Activated CD8-positive, alpha-beta memory T cell treated with anti-CD3 and anti-CD28 coated beads for 1 hour (primary cell): Measurements from ENCODE around the gene KIZ.
"Not testable (repeated sequence)": the region's sequence is repeated elsewhere in the genome, so short reads cannot be mapped to it uniquely, and the experiment has no call there.

ENCODE experiments used
- DNase-seq, 2 donors: peaks; one replicate each; pipeline ENCODE4 v3.0.0-alpha.2; 2020; ENCODE audit warnings: low read depth in 1 of 2; ENCODE audit errors: extremely low read depth in 1 of 2

The KIZ gene

GRCh38 chr20:21219686-21220085, 93.8 kb downstream of the KIZ start:
- no peak for DNase-seq

GRCh38 chr20:21224217-21224616, 98.3 kb downstream of the KIZ start:
- DNase-seq: no peak

GRCh38 chr20:21225215-21225947, 99.5 kb downstream of the KIZ start:
- DNase-seq: no peak

GRCh38 chr20:21228511-21228910, 102.6 kb downstream of the KIZ start:
- no peak for DNase-seq

DNA sequence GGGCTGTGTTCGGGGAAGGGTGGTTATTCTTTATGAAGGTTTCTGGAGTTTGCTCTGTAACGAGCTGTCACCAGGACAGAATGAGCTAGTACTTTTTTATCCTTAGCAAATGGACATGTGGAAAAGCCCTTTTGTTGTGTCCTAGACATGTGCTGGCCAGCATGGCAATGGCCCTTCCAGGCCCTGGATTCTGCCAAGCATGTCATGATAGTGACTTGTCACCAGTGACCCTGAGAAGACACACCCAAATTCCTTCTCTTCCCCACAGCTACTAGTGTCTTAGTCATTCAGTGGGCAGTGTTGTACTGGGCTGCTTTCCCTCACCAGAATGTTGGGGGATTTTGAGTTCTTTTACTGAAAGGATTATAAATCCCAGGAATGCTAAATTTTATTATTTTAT, 103.3 kb downstream of the KIZ start:
- no peak for DNase-seq

DNA sequence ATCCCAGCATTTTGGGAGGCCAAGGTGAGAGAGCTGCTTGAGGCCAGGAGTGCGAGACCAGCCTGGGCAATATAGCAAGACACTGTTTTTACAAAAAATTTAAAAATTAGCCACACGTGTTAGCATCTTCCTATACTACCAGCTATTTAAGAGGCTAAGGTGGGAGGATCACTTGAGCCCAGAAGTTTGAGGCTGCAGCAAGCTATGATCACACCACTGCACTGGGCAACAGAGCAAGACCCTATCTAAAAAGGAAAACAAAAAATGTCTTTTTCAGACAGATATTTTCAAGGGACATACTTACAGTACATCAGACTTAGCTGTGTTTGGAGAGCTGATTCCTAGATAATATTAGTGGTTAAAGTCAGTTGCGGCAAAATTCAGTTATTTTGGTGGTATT, 104.3 kb downstream of the KIZ start:
- DNase-seq: no peak

- DNase-seq: no peak
Observed at GRCh38 chr20:21230686-21231085, 104.8 kb downstream of the KIZ start.

GRCh38 chr20:21232546-21233280, 106.8 kb downstream of the KIZ start:
- DNase-seq: no peak

- no peak for DNase-seq
Observed at GRCh38 chr20:21234324-21234723, 108.4 kb downstream of the KIZ start.

GRCh38 chr20:21234806-21235483, 109.1 kb downstream of the KIZ start:
- no peak for DNase-seq

GRCh38 chr20:21235484-21236445, 109.9 kb downstream of the KIZ start:
- DNase-seq: peak; percentile 22 to 35

- DNase-seq: no peak
Observed at GRCh38 chr20:21237956-21238799, 112.3 kb downstream of the KIZ start.

DNA sequence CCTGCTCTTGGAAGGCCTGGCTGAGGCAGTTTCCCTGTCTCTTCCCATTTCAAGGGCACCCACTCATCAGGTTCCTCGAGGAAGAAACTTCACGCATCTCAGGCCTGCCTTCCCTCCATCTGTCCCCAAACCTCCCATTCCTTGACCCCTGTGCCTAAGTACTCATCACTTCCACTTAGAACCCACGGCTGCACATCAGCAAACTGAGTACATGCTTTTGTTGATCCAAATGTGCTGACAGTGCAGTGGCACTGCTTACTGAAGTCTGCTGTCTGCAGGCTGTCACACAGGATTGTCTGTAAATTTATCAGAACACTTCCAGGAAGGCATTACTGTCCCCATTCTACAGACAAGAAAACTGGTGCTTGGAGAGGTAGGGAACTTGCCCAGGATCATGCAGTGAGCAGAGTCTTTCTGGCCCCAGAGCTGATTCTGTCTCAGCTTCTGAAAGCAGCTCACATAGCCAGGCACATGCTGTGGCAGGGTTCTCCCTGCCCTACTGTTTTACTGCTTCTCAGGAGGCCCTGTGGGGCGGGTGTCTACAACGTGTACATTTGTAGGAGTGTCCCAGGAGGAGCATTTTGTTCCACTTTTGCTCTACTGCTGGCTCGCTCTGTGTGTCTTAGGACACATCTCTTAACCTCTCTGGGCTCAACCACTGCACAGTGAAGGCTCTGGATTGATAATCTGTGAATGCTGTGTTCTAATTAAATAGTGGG, 113.1 kb downstream of the KIZ start:
- no peak for DNase-seq

DNA sequence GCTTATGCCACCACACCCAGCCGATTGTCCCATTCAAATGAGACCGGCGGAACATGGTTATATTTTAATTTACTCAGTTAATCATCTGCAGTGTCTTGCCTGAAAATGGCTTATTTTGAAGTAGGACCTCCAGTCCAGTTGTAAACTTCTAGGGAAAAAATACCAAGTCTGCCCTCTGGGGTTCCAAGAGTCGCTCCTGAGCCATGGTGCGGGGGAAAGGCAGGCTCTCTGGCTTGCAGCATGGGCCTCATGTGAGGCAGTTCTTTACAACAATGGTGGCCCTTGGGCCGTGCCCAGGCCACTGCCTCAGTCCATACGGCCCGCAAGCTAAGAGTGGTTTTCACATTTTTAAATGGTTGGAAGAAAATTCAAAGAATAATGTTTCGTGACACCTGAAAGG, 114.5 kb downstream of the KIZ start:
- no peak for DNase-seq

GRCh38 chr20:21241406-21241805, 115.5 kb downstream of the KIZ start:
- no peak for DNase-seq

DNA sequence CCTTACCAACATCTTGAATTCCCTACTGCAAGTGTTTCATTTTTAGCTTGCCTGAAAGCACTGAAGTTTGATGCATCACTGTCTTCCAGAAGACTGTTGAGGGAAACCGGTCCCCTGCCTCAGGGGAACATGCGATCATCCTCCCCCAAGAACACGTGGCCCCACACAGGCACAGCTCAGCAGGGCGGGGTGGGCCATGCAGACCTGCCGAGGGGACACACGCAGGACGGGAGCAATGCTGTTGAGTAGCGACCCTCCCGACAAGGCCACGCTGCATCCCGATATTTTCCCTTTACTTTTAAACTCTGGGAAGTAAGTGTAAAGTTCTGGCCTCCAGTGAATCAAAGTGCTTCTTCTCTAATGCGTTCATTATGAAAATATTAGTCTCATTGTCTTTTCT, 117.9 kb downstream of the KIZ start:
- DNase-seq: no peak

DNA sequence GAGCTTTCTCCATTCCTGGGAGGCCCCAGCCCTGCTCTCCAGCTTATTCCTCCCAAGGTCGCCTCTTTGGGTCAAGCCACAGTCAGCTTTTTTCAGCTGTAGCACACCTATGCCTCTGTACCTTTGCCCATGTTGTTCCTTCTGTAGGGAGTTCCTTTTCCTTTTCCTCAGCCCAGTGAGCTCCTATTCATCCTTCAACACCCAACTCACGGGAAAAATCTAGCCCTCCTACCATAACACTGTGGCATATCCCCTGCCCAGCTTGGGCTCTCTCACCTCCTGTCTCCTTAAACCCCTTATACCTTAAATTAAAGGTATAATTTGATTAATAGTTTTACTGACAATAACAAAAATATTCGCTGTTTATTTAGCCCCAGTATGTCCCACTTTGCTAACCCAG, 118.9 kb downstream of the KIZ start:
- no peak for DNase-seq

DNA sequence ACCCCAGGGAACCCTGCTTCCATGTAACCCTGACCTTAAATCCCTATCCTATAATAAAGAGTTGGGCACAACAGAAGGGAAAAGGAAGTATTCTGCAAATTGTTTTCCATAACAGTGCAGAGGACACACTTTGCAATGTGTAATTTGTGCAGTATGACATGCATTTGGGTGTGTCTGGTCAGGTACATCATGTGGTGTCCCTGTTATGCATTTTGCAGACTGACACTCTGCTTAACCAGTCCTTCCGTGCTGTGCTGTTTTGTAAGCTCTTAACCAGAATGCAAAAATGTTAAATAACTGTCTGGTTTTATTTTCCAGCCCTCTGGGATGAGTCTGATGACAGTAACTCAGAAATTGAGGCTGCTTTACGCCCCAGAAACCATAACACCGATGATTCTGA, 120.3 kb downstream of the KIZ start:
- DNase-seq: no peak

DNA sequence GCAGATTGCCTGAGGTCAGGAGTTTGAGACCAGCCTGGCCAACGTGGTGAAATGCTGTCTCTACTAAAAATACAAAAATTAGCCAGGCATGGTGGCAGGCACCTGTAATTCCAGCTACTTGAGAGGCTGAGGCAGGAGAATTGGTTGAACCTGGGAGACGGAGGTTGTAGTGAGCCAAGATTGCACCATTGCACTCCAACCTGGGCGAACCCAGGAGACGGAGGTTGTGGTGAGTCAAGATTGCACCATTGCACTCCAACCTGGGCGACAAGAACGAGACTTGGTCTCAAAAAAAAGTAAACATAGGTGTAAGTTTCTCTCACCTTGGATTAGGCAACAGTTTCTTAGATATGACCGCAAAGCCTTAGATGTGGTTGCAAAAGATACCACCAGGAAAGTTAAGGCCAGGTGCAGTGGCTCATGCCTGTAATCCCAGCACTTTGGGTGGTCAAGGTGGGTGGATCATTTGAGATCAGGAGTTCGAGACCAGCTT, 121.8 kb downstream of the KIZ start:
- not testable (repeated sequence) for DNase-seq
